GM12878 (cell line): ENCODE measurements around the gene MYOM3. TPM values are rescaled to one million over a fixed set of nuclear protein-coding genes. Genes with fewer than 3 reads are reported as not detected.

ENCODE experiments used
- ATAC-seq: fragments of 200-7000 bp; cut with Tn5 transposase; 3 replicates; pipeline ENCODE4 v1.9.1; 2020; ENCODE audit warnings: mild to moderate bottlenecking, moderate library complexity
- BruUV-seq: library from RNA; stranded (reverse); fragments of 400-500 nt; replicated peaks from 2 replicates; lab custom pipeline; 2021; lab: Mats Ljungman, UMichigan
- CTCF ChIA-PET: fragments of 300-600 bp; sonication (Branson Sonifier 250); formaldehyde crosslinking; extraction: SDS; loops from one replicate; lab custom pipeline; 2021; ENCODE audit warnings: inconsistent platforms; lab: Yijun Ruan, JAX
- POLR2A ChIA-PET: fragments of 350-600 bp; formaldehyde crosslinking; extraction: SDS; loops from one replicate; lab custom pipeline; 2021; ENCODE audit warnings: inconsistent platforms; lab: Charles Lee
- RAD21 ChIA-PET: fragments of 300-600 bp; sonication (Branson Sonifier 250); formaldehyde crosslinking; loops from one replicate; lab custom pipeline; 2023; ENCODE audit warnings: antibody characterized with exemption; ENCODE audit not compliant: unreplicated experiment; lab: Charles Lee
- SMC1A ChIA-PET: fragments of 300-600 bp; sonication (Branson Sonifier 250); formaldehyde crosslinking; loops from one replicate; lab custom pipeline; 2023; ENCODE audit not compliant: unreplicated experiment, uncharacterized antibody; lab: Charles Lee
- DNase-seq: peaks from one replicate; pipeline ENCODE4 v3.0.0-alpha.2; 2011; ENCODE audit warnings: low read depth, low spot score
- FAIRE-seq: peaks from 3 replicates; lab custom pipeline; 2011; peaks lifted over from hg19 to GRCh38; lab: Jason Lieb, UNC
- H2AFZ ChIP-seq: 2 replicates; pipeline ENCODE4 v1.6.0; 2011; ENCODE audit warnings: low read depth, low read length, control low read depth; ENCODE audit not compliant: control insufficient read depth
- H3K27ac ChIP-seq: 2 replicates; pipeline ENCODE4 v1.5.1; 2011; ENCODE audit warnings: control low read depth; ENCODE audit not compliant: control insufficient read depth, insufficient read depth
- H3K27me3 ChIP-seq, 2 experiments: replicated peaks in 1 of 2; 2 replicates each; pipeline versions ENCODE4 v1.6.0 to v1.6.1; 2011; ENCODE audit warnings: low read length in 1 of 2; ENCODE audit not compliant: control insufficient read depth in 2 of 2, insufficient read depth in 2 of 2
- H3K36me3 ChIP-seq, 2 experiments: 2 replicates each; pipeline ENCODE4 v1.5.1; 2011; ENCODE audit warnings: low read length in 1 of 2; ENCODE audit not compliant: control insufficient read depth in 2 of 2, insufficient read depth in 2 of 2
- H3K4me1 ChIP-seq: 2 replicates; pipeline ENCODE4 v1.6.1; 2011; ENCODE audit warnings: mild to moderate bottlenecking, low read length, moderate library complexity, mixed read lengths; ENCODE audit not compliant: control insufficient read depth, insufficient read depth
- H3K4me2 ChIP-seq: 2 replicates; pipeline ENCODE4 v1.6.0; 2011; ENCODE audit warnings: control low read depth; ENCODE audit not compliant: control insufficient read depth, insufficient read depth
- H3K4me3 ChIP-seq: fragments of 200-600 bp; sonication (generic); 2 replicates; pipeline ENCODE4 v1.5.1; 2016
- H3K79me2 ChIP-seq: 2 replicates; pipeline ENCODE4 v1.6.0; 2011; ENCODE audit warnings: low read length; ENCODE audit not compliant: control insufficient read depth, insufficient read depth
- H3K9ac ChIP-seq: 2 replicates; pipeline ENCODE4 v1.8.0; 2011; ENCODE audit warnings: low read length, control low read depth, mixed read lengths; ENCODE audit not compliant: control insufficient read depth, insufficient read depth
- H3K9me3 ChIP-seq: replicated peaks from 3 replicates; pipeline ENCODE4 v1.5.1; 2011; ENCODE audit warnings: mild to moderate bottlenecking, low read length; ENCODE audit not compliant: control insufficient read depth, insufficient read depth
- H4K20me1 ChIP-seq: 2 replicates; pipeline ENCODE4 v1.6.0; 2011; ENCODE audit not compliant: control insufficient read depth, insufficient read depth
- BCL11A ChIP-seq: IDR thresholded peaks from 2 replicates; pipeline ENCODE4 v1.6.1; 2011; ENCODE audit warnings: low read depth, low read length
- CHD1 ChIP-seq: IDR thresholded peaks from 2 replicates; pipeline ENCODE4 v1.6.1; 2012; ENCODE audit warnings: low read depth, low read length, improper control_type of control experiment
- IRF4 ChIP-seq: IDR thresholded peaks from 2 replicates; pipeline ENCODE4 v1.6.1; 2011; ENCODE audit warnings: low read depth, low read length
- NBN ChIP-seq: fragments of 450-650 bp; IDR thresholded peaks from 2 replicates; pipeline ENCODE4 v1.6.1; 2016
- NFYB ChIP-seq: IDR thresholded peaks from 2 replicates; pipeline ENCODE4 v1.6.1; 2011; ENCODE audit warnings: low read depth, mild to moderate bottlenecking, low read length, improper control_type of control experiment, moderate library complexity; ENCODE audit not compliant: insufficient read depth
- RCOR1 ChIP-seq: conservative IDR thresholded peaks from 2 replicates; pipeline ENCODE4 v1.6.1; 2012; ENCODE audit warnings: low read depth, low read length, improper control_type of control experiment
- SMAD1 ChIP-seq: fragments of 450-650 bp; IDR thresholded peaks from 2 replicates; pipeline ENCODE4 v1.6.1; 2018; ENCODE audit warnings: mild to moderate bottlenecking, low read depth; ENCODE audit not compliant: partially characterized antibody
- YBX1 ChIP-seq: fragments of 450-650 bp; IDR thresholded peaks from 2 replicates; pipeline ENCODE4 v1.6.1; 2016; ENCODE audit warnings: antibody characterized with exemption
- YY1 ChIP-seq: IDR thresholded peaks from 2 replicates; pipeline ENCODE4 v1.6.1; 2011; ENCODE audit warnings: low read depth, mild to moderate bottlenecking, low read length
- WGBS: methylation state at CpG from one replicate; pipeline ENCODE4 v1.1.6; 2016; ENCODE audit warnings: low lambda C conversion rate; ENCODE audit not compliant: insufficient replicate concordance, insufficient coverage; ENCODE audit errors: missing lambda C conversion rate; 5-methylcytosine and 5-hydroxymethylcytosine counted together
- in situ Hi-C: fragments of 300-500 bp; cut with MboI; formaldehyde crosslinking; loops from 9 replicates; pipeline ENCODE4 v1.14.3; 2018; ENCODE audit warnings: mixed read lengths
- intact Hi-C: fragments of 100-400 bp; cut with micrococcal nuclease; formaldehyde crosslinking; loops from one replicate; pipeline ENCODE4 v1.14.2; 2022; ENCODE audit not compliant: unreplicated experiment
- polyA plus RNA-seq, 11 experiments: library from polyadenylated mRNA; depleted of rRNA in 4 of 11; unstranded in 6 of 11; stranded (reverse) in 5 of 11; fragments of >200 nt; fragmentation: Nextera tagmentation in 4 of 11; fragmentation: Illumina TruSeq in 1 of 11; extraction: Ambion mirVana in 4 of 11; extraction: Trizol in 1 of 11; gene quantifications; 1 replicate in 1 of 11; 2 replicates in 10 of 11; pipeline versions ENCODE4 v1.2.1 to v1.2.3, GENCODE V29; 2011 to 2016; ENCODE audit warnings: inconsistent platforms in 2 of 11, missing spikeins in 2 of 11, low read depth in 1 of 11
- total RNA-seq, 4 experiments: library from RNA; depleted of rRNA in 3 of 4; stranded (reverse); fragments of >200 nt in 3 of 4; fragmentation: Illumina TruSeq in 1 of 4; extraction: Trizol in 1 of 4; gene quantifications; 2 replicates each; pipeline versions ENCODE4 v1.2.1 to v1.2.3, GENCODE V29; 2013 to 2021
- TF ChIP-seq, protein P1 (sequence below): fragments of 450-650 bp; formaldehyde crosslinking; IDR thresholded peaks from 2 replicates; pipeline ENCODE4 v1.4.0; 2022; ENCODE audit warnings: mild to moderate bottlenecking, moderate library complexity
- TF ChIP-seq, protein P2 (sequence below): fragments of 150-350 bp; IDR thresholded peaks from 2 replicates; pipeline ENCODE4 v1.6.1; 2016; ENCODE audit warnings: low read depth, low read length
- TF ChIP-seq, protein P3 (sequence below): fragments of 450-650 bp; IDR thresholded peaks from 2 replicates; pipeline ENCODE4 v1.6.1; 2017; ENCODE audit warnings: mild to moderate bottlenecking

The MYOM3 gene
- total and polyA plus RNA-seq, 10 of the 15 experiments (the other 5 are each of a cell fraction or from before 2014, with no cell fraction given), result 0.06 TPM; not detected in 9

DNA sequence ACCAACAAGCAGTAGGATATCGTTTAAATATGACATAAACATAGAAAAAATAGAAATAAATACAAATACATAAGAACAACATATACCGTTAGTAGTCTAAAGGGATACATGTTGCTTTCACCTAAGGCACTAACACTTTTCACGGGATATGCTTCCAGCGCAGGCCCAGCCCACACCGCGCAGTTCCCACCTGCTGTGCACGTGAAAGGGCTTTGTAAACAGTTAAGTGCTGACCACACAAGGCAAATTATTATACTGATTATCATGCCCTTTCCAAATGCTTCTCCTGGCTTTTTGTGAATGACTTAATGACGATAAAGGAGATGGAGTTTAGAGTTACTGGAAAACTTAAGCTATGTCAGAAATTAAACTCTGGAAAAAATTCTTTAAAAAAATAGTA lies 42.3 kb upstream of the MYOM3 start:
- in situ Hi-C loops (no loop called here), intact Hi-C loops (loop anchor here (5.0 kb wide), 1 partner anchor 82 kb away; no protein-coding TSS in a partner anchor)
- H3K27ac ChIP-seq, result no peak overlapping the region
- no peak overlapping the region for H3K4me3 ChIP-seq
- no peak overlapping the region for H3K9ac ChIP-seq
- H3K27me3 ChIP-seq, result peaks cover 0 to 3% of the 10 kb centered on the region in 2 experiments; a peak in 2 of 4 replicates
- ChIA-PET POLR2A (interaction anchor here (0.8 kb wide), 1 partner anchor 31 kb away, joined by 4 read pairs; no protein-coding TSS in a partner anchor), CTCF (interaction anchor here (0.8 to 10.4 kb wide), 10 partner anchors 31 to 534 kb away, joined by 3 to 134 read pairs (median 4); partner anchors contain the start of gene NIPAL3), RAD21 (interaction anchor here (0.9 to 4.9 kb wide), 6 partner anchors 36 to 238 kb away, joined by 3 to 80 read pairs (median 6); no protein-coding TSS in a partner anchor), SMC1A (interaction anchor here (1.5 to 9.5 kb wide), 3 partner anchors 36 to 239 kb away, joined by 7 to 104 read pairs (median 10); no protein-coding TSS in a partner anchor)
- 85% methylated on average over 8 of the region's 8 CpGs for WGBS
- FAIRE-seq, result no peak
- no peaks in the 10 kb centered on the region for H3K9me3 ChIP-seq
- no peak for DNase-seq
- BruUV-seq, result no TSS peak
- no peaks in the 10 kb centered on the region for H3K36me3 ChIP-seq
- no peak overlapping the region for H3K4me2 ChIP-seq
- no peak for TF ChIP-seq CHD1
- no peak for TF ChIP-seq BCL11A
- no peak for TF ChIP-seq RCOR1
- no peak for TF ChIP-seq YBX1
- no peak for TF ChIP-seq NBN
- TF ChIP-seq, protein P1, sequence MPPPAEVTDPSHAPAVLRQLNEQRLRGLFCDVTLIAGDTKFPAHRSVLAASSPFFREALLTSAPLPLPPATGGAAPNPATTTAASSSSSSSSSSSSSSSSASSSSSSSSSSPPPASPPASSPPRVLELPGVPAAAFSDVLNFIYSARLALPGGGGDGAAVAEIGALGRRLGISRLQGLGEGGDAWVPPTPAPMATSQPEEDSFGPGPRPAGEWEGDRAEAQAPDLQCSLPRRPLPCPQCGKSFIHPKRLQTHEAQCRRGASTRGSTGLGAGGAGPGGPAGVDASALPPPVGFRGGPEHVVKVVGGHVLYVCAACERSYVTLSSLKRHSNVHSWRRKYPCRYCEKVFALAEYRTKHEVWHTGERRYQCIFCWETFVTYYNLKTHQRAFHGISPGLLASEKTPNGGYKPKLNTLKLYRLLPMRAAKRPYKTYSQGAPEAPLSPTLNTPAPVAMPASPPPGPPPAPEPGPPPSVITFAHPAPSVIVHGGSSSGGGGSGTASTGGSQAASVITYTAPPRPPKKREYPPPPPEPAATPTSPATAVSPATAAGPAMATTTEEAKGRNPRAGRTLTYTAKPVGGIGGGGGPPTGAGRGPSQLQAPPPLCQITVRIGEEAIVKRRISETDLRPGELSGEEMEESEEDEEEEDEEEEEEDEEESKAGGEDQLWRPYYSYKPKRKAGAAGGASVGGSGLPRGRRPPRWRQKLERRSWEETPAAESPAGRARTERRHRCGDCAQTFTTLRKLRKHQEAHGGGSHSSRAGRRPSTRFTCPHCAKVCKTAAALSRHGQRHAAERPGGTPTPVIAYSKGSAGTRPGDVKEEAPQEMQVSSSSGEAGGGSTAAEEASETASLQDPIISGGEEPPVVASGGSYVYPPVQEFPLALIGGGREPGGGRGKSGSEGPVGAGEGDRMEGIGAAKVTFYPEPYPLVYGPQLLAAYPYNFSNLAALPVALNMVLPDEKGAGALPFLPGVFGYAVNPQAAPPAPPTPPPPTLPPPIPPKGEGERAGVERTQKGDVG, result no peak
- TF ChIP-seq IRF4, result no peak
- no peak for TF ChIP-seq YY1
- no peak for TF ChIP-seq SMAD1
- TF ChIP-seq NFYB, result no peak
- TF ChIP-seq, protein P2, sequence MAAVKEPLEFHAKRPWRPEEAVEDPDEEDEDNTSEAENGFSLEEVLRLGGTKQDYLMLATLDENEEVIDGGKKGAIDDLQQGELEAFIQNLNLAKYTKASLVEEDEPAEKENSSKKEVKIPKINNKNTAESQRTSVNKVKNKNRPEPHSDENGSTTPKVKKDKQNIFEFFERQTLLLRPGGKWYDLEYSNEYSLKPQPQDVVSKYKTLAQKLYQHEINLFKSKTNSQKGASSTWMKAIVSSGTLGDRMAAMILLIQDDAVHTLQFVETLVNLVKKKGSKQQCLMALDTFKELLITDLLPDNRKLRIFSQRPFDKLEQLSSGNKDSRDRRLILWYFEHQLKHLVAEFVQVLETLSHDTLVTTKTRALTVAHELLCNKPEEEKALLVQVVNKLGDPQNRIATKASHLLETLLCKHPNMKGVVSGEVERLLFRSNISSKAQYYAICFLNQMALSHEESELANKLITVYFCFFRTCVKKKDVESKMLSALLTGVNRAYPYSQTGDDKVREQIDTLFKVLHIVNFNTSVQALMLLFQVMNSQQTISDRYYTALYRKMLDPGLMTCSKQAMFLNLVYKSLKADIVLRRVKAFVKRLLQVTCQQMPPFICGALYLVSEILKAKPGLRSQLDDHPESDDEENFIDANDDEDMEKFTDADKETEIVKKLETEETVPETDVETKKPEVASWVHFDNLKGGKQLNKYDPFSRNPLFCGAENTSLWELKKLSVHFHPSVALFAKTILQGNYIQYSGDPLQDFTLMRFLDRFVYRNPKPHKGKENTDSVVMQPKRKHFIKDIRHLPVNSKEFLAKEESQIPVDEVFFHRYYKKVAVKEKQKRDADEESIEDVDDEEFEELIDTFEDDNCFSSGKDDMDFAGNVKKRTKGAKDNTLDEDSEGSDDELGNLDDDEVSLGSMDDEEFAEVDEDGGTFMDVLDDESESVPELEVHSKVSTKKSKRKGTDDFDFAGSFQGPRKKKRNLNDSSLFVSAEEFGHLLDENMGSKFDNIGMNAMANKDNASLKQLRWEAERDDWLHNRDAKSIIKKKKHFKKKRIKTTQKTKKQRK, result no peak
- TF ChIP-seq, protein P3, sequence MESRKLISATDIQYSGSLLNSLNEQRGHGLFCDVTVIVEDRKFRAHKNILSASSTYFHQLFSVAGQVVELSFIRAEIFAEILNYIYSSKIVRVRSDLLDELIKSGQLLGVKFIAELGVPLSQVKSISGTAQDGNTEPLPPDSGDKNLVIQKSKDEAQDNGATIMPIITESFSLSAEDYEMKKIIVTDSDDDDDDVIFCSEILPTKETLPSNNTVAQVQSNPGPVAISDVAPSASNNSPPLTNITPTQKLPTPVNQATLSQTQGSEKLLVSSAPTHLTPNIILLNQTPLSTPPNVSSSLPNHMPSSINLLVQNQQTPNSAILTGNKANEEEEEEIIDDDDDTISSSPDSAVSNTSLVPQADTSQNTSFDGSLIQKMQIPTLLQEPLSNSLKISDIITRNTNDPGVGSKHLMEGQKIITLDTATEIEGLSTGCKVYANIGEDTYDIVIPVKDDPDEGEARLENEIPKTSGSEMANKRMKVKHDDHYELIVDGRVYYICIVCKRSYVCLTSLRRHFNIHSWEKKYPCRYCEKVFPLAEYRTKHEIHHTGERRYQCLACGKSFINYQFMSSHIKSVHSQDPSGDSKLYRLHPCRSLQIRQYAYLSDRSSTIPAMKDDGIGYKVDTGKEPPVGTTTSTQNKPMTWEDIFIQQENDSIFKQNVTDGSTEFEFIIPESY, result no peak
- no peak for ATAC-seq
- H2AFZ ChIP-seq, result no peak overlapping the region
- peaks cover 11% of the 10 kb centered on the region for H3K4me1 ChIP-seq
- no peaks in the 10 kb centered on the region; the same call in 1 of the 2 replicates for H4K20me1 ChIP-seq
- H3K79me2 ChIP-seq, result no peaks in the 10 kb centered on the region
